NCI-H748 treated with DMSO at 0.1 percent for 48 hours (cell line): ENCODE results near the gene CC2D1B.

Source experiments
- DNase-seq: peaks from one replicate; lab custom pipeline; 2025; lab: John Stamatoyannopoulos, UW

CC2D1B gene

DNA sequence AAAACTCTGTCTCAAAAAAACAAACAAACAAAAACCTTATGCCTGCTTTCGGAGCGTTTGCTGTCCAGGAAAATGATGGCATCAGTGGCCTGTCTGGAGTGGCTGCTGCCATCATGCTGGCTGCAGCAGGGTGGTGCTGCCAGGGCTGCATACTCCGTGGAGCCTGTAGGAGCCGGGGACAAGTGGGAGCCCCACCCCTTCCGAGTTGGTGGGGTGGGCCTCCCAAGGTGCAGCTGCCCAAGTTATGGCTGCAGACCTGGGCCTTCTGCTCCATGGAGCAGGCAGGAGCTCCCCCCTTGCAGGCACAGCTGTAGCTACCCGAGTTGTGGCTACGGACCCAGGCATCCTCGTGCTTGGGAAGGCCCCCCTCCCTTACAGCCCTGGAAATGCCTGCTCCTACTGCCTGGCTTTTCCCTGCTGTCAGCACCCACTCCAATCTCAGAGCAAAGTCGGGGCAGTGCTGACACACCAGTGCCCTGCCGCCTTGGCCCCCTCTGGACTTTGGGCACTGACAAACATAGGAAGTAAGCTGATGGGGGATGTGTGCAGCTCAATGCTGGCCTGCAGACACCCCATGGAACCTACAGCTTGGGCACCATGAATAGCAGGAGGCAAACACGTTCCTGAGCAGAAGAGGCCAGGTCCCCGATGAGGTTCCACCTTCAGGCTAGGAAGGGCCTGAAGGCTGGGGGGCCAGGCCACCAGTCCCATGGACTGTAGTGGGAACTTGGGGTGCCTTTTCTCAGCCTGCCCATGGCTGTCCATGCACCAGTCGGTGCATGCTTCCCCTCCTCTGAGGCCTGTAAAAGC is 60.4 kb downstream of the CC2D1B start:
- no peak for DNase-seq
